ENCODE measurements around the gene ARHGAP6.

Gene ARHGAP6

GRCh38 chrX:11381464-11381863 lies 284.3 kb downstream of the ARHGAP6 start:
- 0 out of 2 replicates have a peak, but pooled peaks have one; percentile 16 for TF ChIP-seq CTCF (IDR thresholded peaks at IDR 0.05; ENCODE audit: control insufficient read depth, extremely low read depth, insufficient read depth)
- no peak for DNase-seq (ENCODE audit: low read depth)
- H3K4me3 ChIP-seq (ENCODE audit: low read depth, low read length): no peak overlapping the region

GRCh38 chrX:11380187-11380844 lies 285.4 kb downstream of the ARHGAP6 start:
- TF ChIP-seq CTCF (IDR thresholded peaks at IDR 0.05; ENCODE audit: control insufficient read depth, extremely low read depth, insufficient read depth): no peak
- DNase-seq (ENCODE audit: low read depth): no peak
- no peak overlapping the region for H3K4me3 ChIP-seq (ENCODE audit: low read depth, low read length)

- H3K4me3 ChIP-seq (ENCODE audit: low read depth, low read length): no peak overlapping the region
- no peak for DNase-seq (ENCODE audit: low read depth)
- TF ChIP-seq CTCF (IDR thresholded peaks at IDR 0.05; ENCODE audit: control insufficient read depth, extremely low read depth, insufficient read depth): no peak
These were observed 289.6 kb downstream of the ARHGAP6 start for GRCh38 chrX:11376163-11376562.

GRCh38 chrX:11375614-11376119 lies 290.1 kb downstream of the ARHGAP6 start:
- H3K4me3 ChIP-seq (ENCODE audit: low read depth, low read length): no peak overlapping the region
- no peak for TF ChIP-seq CTCF (IDR thresholded peaks at IDR 0.05; ENCODE audit: control insufficient read depth, extremely low read depth, insufficient read depth)
- DNase-seq (ENCODE audit: low read depth): no peak

- no peak for DNase-seq (ENCODE audit: low read depth)
- TF ChIP-seq CTCF (IDR thresholded peaks at IDR 0.05; ENCODE audit: control insufficient read depth, extremely low read depth, insufficient read depth): no peak
- H3K4me3 ChIP-seq (ENCODE audit: low read depth, low read length): no peak overlapping the region
These were observed 291.1 kb downstream of the ARHGAP6 start for GRCh38 chrX:11374570-11374969.

GRCh38 chrX:11371106-11371505 lies 294.6 kb downstream of the ARHGAP6 start:
- TF ChIP-seq CTCF (IDR thresholded peaks at IDR 0.05; ENCODE audit: control insufficient read depth, extremely low read depth, insufficient read depth): no peak
- no peak overlapping the region for H3K4me3 ChIP-seq (ENCODE audit: low read depth, low read length)
- DNase-seq (ENCODE audit: low read depth): no peak
